GM13977 (cell line): ENCODE measurements around the gene RPL28.

Experiments
- DNase-seq: peaks from one replicate; pipeline ENCODE4 v3.0.0; 2012; ENCODE audit warnings: low spot score
- CTCF ChIP-seq: IDR thresholded peaks from 2 replicates; pipeline ENCODE4 v1.5.1; 2012; ENCODE audit warnings: mild to moderate bottlenecking, control low read depth; ENCODE audit not compliant: insufficient read depth; ENCODE audit errors: extremely low read depth, missing control alignments
- in situ Hi-C: fragments of 300-500 bp; cut with MboI; formaldehyde crosslinking; loops from one replicate; pipeline ENCODE4 v1.12.0; 2022; ENCODE audit warnings: low sequenced_read_pairs, low pct_unique_long_range_greater_than_20kb, mixed read lengths, inconsistent platforms; ENCODE audit not compliant: unreplicated experiment

RPL28 gene

GRCh38 chr19:55389386-55390317, 3.9 kb downstream of the RPL28 start:
- in situ Hi-C loops = no loop called here
- TF ChIP-seq CTCF = no peak
- no peak for DNase-seq

- in situ Hi-C loops = no loop called here
- no peak for DNase-seq
- TF ChIP-seq CTCF = no peak
Observed at GRCh38 chr19:55390461-55390880, 4.7 kb downstream of the RPL28 start.

- in situ Hi-C loops = no loop called here
- no peak for DNase-seq
- TF ChIP-seq CTCF = no peak
Observed at GRCh38 chr19:55391191-55391670, 5.5 kb downstream of the RPL28 start.

GRCh38 chr19:55391702-55392615, 6.2 kb downstream of the RPL28 start:
- in situ Hi-C loops = no loop called here
- TF ChIP-seq CTCF = no peak
- DNase-seq = no peak

- in situ Hi-C loops = no loop called here
- no peak for TF ChIP-seq CTCF
- no peak for DNase-seq
Observed at GRCh38 chr19:55392820-55393761, 7.4 kb downstream of the RPL28 start.
